Stimulated activated CD4-positive, alpha-beta T cell treated with anti-CD3 and anti-CD28 coated beads, Interleukin-4, amount 100 ng/mL, for 4 hours (primary cell): ENCODE measurements around the gene HHLA2.

Experiments used
- DNase-seq, 2 experiments: peaks; one replicate each; pipeline ENCODE4 v3.0.0-alpha.2; 2020

HHLA2 gene

GRCh38 chr3:108394563-108394962, 98.2 kb downstream of the HHLA2 start:
- DNase-seq, result no peak

- no peak for DNase-seq
These were observed 100.0 kb downstream of the HHLA2 start for GRCh38 chr3:108396336-108396735.

- no peak for DNase-seq
These were observed 102.2 kb downstream of the HHLA2 start for GRCh38 chr3:108398510-108398909.

- DNase-seq, result no peak
These were observed 105.5 kb downstream of the HHLA2 start for GRCh38 chr3:108401836-108402235.

GRCh38 chr3:108403198-108403597, 106.8 kb downstream of the HHLA2 start:
- DNase-seq, result no peak

GRCh38 chr3:108403686-108404345, 107.5 kb downstream of the HHLA2 start:
- no peak for DNase-seq

- no peak for DNase-seq
These were observed 108.0 kb downstream of the HHLA2 start for GRCh38 chr3:108404368-108404767.

GRCh38 chr3:108406063-108406660, 109.8 kb downstream of the HHLA2 start:
- no peak for DNase-seq

- DNase-seq, result no peak
These were observed 110.4 kb downstream of the HHLA2 start for GRCh38 chr3:108406661-108407206.

GRCh38 chr3:108407886-108408285, 111.5 kb downstream of the HHLA2 start:
- no peak for DNase-seq

- no peak for DNase-seq
These were observed 112.8 kb downstream of the HHLA2 start for GRCh38 chr3:108408883-108409799.

- no peak for DNase-seq
These were observed 113.4 kb downstream of the HHLA2 start for GRCh38 chr3:108409800-108410178.

- DNase-seq, result no peak
These were observed 114.2 kb downstream of the HHLA2 start for GRCh38 chr3:108410531-108410984.

GRCh38 chr3:108412121-108412750, 115.9 kb downstream of the HHLA2 start:
- no peak for DNase-seq

GRCh38 chr3:108414007-108414406, 117.7 kb downstream of the HHLA2 start:
- no peak for DNase-seq

- no peak for DNase-seq
These were observed 119.3 kb downstream of the HHLA2 start for GRCh38 chr3:108415661-108416060.

- no peak for DNase-seq
These were observed 119.9 kb downstream of the HHLA2 start for GRCh38 chr3:108416111-108416869.

- DNase-seq, result no peak
These were observed 124.6 kb downstream of the HHLA2 start for GRCh38 chr3:108420926-108421325.
